Naive thymus-derived CD4-positive, alpha-beta T cell (primary cell): ENCODE data around the gene DUXA. TPM values are rescaled to one million over a fixed set of nuclear protein-coding genes. Genes with fewer than 3 reads are reported as not detected.
"Not testable (repeated sequence)": the region's sequence is repeated elsewhere in the genome, so short reads cannot be mapped to it uniquely, and the experiment has no call there.

Experiments used
- ATAC-seq: fragments of 150-1000 bp; cut with Tn5 transposase; 2 replicates; pipeline ENCODE4 v1.10.0; 2021; ENCODE audit warnings: mild to moderate bottlenecking, moderate library complexity
- CTCF ChIA-PET: fragments of 350-600 bp; sonication (Branson Sonifier 250); formaldehyde crosslinking; loops from one replicate; lab custom pipeline; 2021; ENCODE audit warnings: antibody characterized with exemption; lab: Charles Lee
- POLR2A ChIA-PET: fragments of 350-600 bp; sonication (Branson Sonifier 250); formaldehyde crosslinking; loops from one replicate; lab custom pipeline; 2021; ENCODE audit warnings: antibody characterized with exemption, inconsistent platforms; lab: Charles Lee
- DNase-seq, 9 donors: peaks; one replicate each; pipeline versions ENCODE4 v3.0.0 to v3.0.0-alpha.2; 2020 to 2022; ENCODE audit warnings: mixed read lengths in 1 of 9
- H3K27ac ChIP-seq: one replicate; pipeline ENCODE4 v1.7.0; 2013; ENCODE audit warnings: mild to moderate bottlenecking, low read depth, low read length, moderate library complexity
- H3K27me3 ChIP-seq, 2 donors: one replicate each; pipeline ENCODE4 v1.7.0; 2013; ENCODE audit warnings: low read length in 2 of 2, mild to moderate bottlenecking in 2 of 2, moderate library complexity in 2 of 2; ENCODE audit not compliant: control insufficient read depth in 2 of 2, insufficient read depth in 2 of 2
- H3K36me3 ChIP-seq, 3 experiments: 1 replicate in 2 of 3; 2 replicates in 1 of 3; pipeline ENCODE4 v1.7.0; 2013; ENCODE audit warnings: low read length in 3 of 3, mild to moderate bottlenecking in 3 of 3, moderate library complexity in 1 of 3; ENCODE audit not compliant: insufficient read depth in 3 of 3, control insufficient read depth in 2 of 3
- H3K4me1 ChIP-seq, 2 donors: one replicate each; pipeline ENCODE4 v1.7.0; 2013; ENCODE audit warnings: low read length in 2 of 2, mild to moderate bottlenecking in 2 of 2, moderate library complexity in 1 of 2; ENCODE audit not compliant: control insufficient read depth in 2 of 2, insufficient read depth in 2 of 2
- H3K4me3 ChIP-seq: 2 replicates; pipeline ENCODE4 v1.7.0; 2013; ENCODE audit warnings: mild to moderate bottlenecking, low read length
- H3K9me3 ChIP-seq, 3 experiments: 1 replicate in 2 of 3; 2 replicates in 1 of 3; pipeline ENCODE4 v1.7.0; 2013; ENCODE audit warnings: low read length in 3 of 3; ENCODE audit not compliant: control insufficient read depth in 2 of 3
- H3K27ac Mint-ChIP-seq, 9 donors: one replicate each; pipeline ENCODE4 v1.8.0; 2020 to 2022; ENCODE audit warnings: mixed read lengths in 9 of 9, mild to moderate bottlenecking in 8 of 9, moderate library complexity in 5 of 9, inconsistent platforms in 2 of 9
- H3K27me3 Mint-ChIP-seq, 5 donors: one replicate each; pipeline ENCODE4 v1.8.0; 2021 to 2022; ENCODE audit warnings: mixed read lengths in 5 of 5, mild to moderate bottlenecking in 1 of 5
- H3K36me3 Mint-ChIP-seq, 5 donors: one replicate each; pipeline ENCODE4 v1.8.0; 2020 to 2022; ENCODE audit warnings: mixed read lengths in 5 of 5, mild to moderate bottlenecking in 3 of 5, inconsistent platforms in 1 of 5
- H3K4me1 Mint-ChIP-seq, 7 donors: one replicate each; pipeline ENCODE4 v1.8.0; 2020 to 2022; ENCODE audit warnings: mixed read lengths in 7 of 7, mild to moderate bottlenecking in 3 of 7, inconsistent platforms in 1 of 7
- H3K4me3 Mint-ChIP-seq, 10 donors: one replicate each; pipeline ENCODE4 v1.8.0; 2020 to 2022; ENCODE audit warnings: mild to moderate bottlenecking in 10 of 10, mixed read lengths in 10 of 10, moderate library complexity in 6 of 10, inconsistent platforms in 2 of 10
- H3K9me3 Mint-ChIP-seq, 11 donors: one replicate each; pipeline ENCODE4 v1.8.0; 2020 to 2022; ENCODE audit warnings: mixed read lengths in 11 of 11, mild to moderate bottlenecking in 4 of 11, inconsistent platforms in 1 of 11, moderate library complexity in 1 of 11
- intact Hi-C, 2 donors: fragments of 100-400 bp; cut with micrococcal nuclease; formaldehyde crosslinking; loops; one replicate each; pipeline ENCODE4 v1.15.1; 2023
- polyA plus RNA-seq, 2 donors: library from polyadenylated mRNA; unstranded; fragments of 300-500 nt; fragmentation: Illumina TruSeq; gene quantifications; one replicate each; pipeline ENCODE4 v1.2.3, GENCODE V29; 2021
- total RNA-seq, 6 experiments: library from RNA in 5 of 6; stranded (reverse) in 5 of 6; gene quantifications; 1 replicate in 5 of 6; 2 replicates in 1 of 6; pipeline ENCODE4 v1.2.3 and lab custom pipeline; 2021 to 2026

The DUXA gene
- total and polyA plus RNA-seq, 7 experiments from 2014 or later, result not detected

DNA sequence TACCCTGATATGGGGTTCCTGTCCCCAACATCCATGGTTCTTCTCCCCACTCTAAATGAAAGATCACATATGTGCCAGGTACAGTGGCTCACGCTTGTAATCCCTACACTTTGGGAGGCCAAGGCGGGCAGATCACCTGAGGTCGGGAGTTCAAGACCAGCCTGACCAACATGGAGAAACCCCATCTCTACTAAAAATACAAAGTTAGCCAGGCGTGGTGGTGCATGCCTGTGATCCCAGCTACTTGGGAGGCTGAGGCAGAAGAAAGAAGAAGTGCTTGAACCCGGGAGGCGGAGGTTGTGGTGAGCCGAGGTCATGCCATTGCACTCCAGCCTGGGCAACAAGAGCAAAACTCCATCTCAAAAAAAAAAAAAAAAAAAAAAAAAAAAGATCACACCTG, 53.8 kb downstream of the DUXA start:
- peaks cover 0 to 59% (median 6%) of the 10 kb centered on the region in 3 experiments for H3K9me3 ChIP-seq
- H3K4me1 ChIP-seq, CTCF ChIA-PET, H3K4me3 Mint-ChIP-seq, H3K36me3 ChIP-seq, H3K4me3 ChIP-seq, H3K27me3 Mint-ChIP-seq, H3K27ac ChIP-seq, POLR2A ChIA-PET, H3K27ac Mint-ChIP-seq, intact Hi-C loops, H3K27me3 ChIP-seq, DNase-seq, ATAC-seq, H3K4me1 Mint-ChIP-seq: not testable (repeated sequence)
- Mint-ChIP-seq H3K9me3 (peaks cover 10 to 92% (median 49%) of the 10 kb centered on the region in 11 donors), H3K36me3 (peaks cover 2 to 15% (median 8%) of the 10 kb centered on the region in 5 donors)

DNA sequence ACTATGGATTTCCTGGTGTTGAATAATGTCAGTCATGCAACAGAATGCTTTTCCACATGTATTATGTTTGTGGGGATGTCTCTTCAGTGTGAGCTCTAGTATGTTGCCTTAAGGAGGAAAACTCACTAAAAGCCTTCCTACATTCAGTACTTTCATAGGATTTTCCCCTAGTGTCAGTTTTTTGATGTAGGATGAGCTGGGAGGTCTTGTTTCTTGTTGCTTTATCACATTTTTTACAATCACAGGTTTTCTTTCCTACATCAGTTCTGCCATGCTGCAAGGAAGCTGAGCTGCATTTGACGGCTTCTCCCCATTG, 56.0 kb downstream of the DUXA start:
- Mint-ChIP-seq H3K4me3 (no peak overlapping the region), H3K4me1 (no peaks in the 10 kb centered on the region), H3K27me3 (peaks cover 0 to 11% (median 8%) of the 10 kb centered on the region in 5 donors), H3K36me3 (peaks cover 2 to 19% (median 10%) of the 10 kb centered on the region in 5 donors), H3K27ac (no peak overlapping the region), H3K9me3 (peaks cover 12 to 86% (median 47%) of the 10 kb centered on the region in 11 donors)
- DNase-seq (no peak), ATAC-seq (no peak)
- POLR2A ChIA-PET, result no interaction called here
- Histone ChIP-seq H3K36me3 (no peaks in the 10 kb centered on the region), H3K27me3 (no peaks in the 10 kb centered on the region), H3K27ac (no peak overlapping the region), H3K4me1 (no peaks in the 10 kb centered on the region), H3K4me3 (no peak overlapping the region), H3K9me3 (peaks cover 0 to 44% (median 3%) of the 10 kb centered on the region in 3 experiments)
- intact Hi-C loops, result no loop called here
- CTCF ChIA-PET, result no interaction called here

DNA sequence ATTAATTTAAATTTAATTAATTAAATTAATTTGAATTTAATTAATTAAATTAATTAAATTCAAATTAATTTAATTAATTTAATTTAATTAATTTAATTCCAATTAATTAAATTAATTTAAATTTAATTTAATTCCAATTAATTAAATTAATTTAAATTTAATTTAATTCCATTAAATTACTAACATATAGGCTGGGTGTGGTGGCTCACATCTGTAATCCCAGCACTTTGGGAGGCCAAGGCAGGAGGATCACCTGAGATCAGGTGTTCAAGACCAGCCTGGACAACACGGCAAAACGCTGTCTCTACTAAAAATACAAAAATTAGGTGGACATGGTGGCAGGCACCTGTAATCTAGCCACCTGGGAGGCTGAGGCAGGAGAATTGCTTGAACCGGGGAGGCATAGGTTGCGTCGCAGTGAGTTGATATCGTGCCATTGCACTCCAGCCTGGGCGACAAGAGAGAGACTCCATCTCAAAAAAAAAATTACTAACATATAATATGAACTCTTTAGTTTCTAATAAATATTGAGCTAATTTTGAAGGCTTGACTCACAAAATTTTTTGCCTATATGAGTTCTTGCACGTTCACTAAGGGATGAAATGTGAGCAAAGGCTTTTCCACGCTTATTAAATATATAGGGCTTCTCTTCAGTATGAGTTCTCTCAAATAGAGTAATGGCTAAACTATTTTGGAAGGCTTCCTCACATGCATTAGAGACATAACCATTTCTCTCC, 56.5 kb downstream of the DUXA start:
- Histone ChIP-seq H3K9me3 (peaks cover 0 to 44% (median 3%) of the 10 kb centered on the region in 3 experiments), H3K4me1 (no peaks in the 10 kb centered on the region), H3K27ac (no peak overlapping the region), H3K4me3 (no peak overlapping the region), H3K27me3 (no peaks in the 10 kb centered on the region), H3K36me3 (no peaks in the 10 kb centered on the region)
- Mint-ChIP-seq H3K9me3 (peaks cover 12 to 84% (median 43%) of the 10 kb centered on the region in 11 donors), H3K27ac (no peak overlapping the region), H3K4me3 (no peak overlapping the region), H3K36me3 (peaks cover 2 to 19% (median 10%) of the 10 kb centered on the region in 5 donors), H3K27me3 (peaks cover 0 to 11% (median 8%) of the 10 kb centered on the region in 5 donors), H3K4me1 (no peaks in the 10 kb centered on the region)
- DNase-seq (no peak), ATAC-seq (no peak)
- CTCF ChIA-PET, result no interaction called here
- intact Hi-C loops, result no loop called here
- POLR2A ChIA-PET, result no interaction called here

DNA sequence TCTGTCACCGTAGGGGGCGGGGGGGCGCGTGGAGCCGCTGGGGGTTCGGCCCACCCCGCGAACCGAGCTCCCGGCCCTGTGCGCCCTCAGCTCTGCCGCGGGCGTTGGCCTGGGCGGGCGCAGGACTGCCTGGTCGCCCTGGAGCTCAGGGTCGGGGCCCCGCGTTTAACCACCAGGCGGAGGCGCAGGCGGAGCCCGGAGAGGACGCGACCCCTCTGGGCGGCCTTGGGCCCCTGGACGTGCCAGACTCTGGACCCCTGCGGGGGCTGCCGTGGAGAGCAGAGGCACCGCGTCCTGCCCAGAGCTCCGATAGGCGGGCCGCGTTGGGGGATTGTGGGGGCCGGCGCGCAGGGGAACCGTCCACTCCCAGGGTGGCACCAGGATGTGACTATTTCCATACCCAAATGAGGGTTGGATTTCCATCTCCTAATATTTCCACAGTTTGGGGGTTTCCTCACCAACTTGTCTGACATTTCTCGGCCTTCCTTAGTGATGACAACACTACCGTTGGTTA, 60.5 kb downstream of the DUXA start:
- peaks cover 0 to 25% (median 17%) of the 10 kb centered on the region in 5 donors for H3K27me3 Mint-ChIP-seq
- ChIA-PET POLR2A (no interaction called here), CTCF (no interaction called here)
- ATAC-seq (no peak), DNase-seq (no peak)
- Histone ChIP-seq H3K27me3 (no peaks in the 10 kb centered on the region), H3K4me3 (no peak overlapping the region), H3K9me3 (peaks cover 0 to 16% (median 0%) of the 10 kb centered on the region in 3 experiments), H3K27ac (no peak overlapping the region), H3K36me3 (no peaks in the 10 kb centered on the region), H3K4me1 (no peaks in the 10 kb centered on the region)
- intact Hi-C loops, result no loop called here
- H3K4me3 Mint-ChIP-seq, result no peak overlapping the region
- peaks cover 0 to 10% (median 4%) of the 10 kb centered on the region in 7 donors for H3K4me1 Mint-ChIP-seq
- peaks cover 0 to 80% (median 31%) of the 10 kb centered on the region in 11 donors for H3K9me3 Mint-ChIP-seq
- H3K36me3 Mint-ChIP-seq, result peaks cover 4 to 15% (median 6%) of the 10 kb centered on the region in 5 donors
- no peak overlapping the region for H3K27ac Mint-ChIP-seq

DNA sequence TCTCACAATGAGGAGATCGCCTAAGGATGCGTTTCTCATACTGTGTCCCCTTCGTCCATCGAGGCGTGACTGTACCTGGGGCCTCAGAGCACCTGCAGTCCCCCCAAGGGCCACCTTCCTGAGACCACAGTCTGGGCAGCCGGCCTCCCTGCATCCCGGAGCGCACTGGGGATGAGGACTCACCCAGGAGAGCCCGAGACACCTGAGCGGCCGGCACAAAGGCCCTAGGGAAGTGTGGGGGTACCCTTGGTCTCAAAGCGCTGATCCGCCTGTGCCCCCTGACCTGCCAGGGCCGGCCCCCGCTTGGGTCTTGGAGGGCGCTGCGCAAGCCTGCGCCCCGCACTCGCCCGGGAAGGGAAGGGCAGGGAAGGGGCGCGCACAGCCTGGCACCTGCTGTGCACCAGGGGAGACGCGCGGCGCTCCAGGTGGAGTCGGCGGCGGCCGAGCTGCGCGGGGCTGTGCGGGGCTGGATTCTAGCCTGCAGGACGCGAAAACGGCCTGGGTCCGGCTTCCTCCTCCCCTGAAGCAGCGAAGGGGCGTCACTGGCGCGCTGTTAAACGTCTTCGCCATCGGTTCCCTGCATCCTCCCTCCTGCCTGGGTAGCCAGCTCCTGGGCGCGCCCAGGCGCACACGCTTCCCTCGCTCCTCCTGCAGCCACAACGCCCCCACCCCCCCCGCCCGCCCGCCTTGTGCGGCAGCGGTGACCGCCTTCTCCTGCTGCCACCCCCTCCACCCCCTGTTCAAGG, 61.1 kb downstream of the DUXA start:
- DNase-seq, result no peak
- no peak for ATAC-seq
- H3K27ac ChIP-seq, result no peak overlapping the region
- no peaks in the 10 kb centered on the region for H3K36me3 ChIP-seq
- Mint-ChIP-seq H3K27me3 (peaks cover 0 to 25% (median 17%) of the 10 kb centered on the region in 5 donors), H3K27ac (no peak overlapping the region), H3K9me3 (peaks cover 0 to 80% (median 28%) of the 10 kb centered on the region in 11 donors), H3K36me3 (peaks cover 4 to 15% (median 6%) of the 10 kb centered on the region in 5 donors), H3K4me3 (no peak overlapping the region), H3K4me1 (peaks cover 0 to 10% (median 4%) of the 10 kb centered on the region in 7 donors)
- CTCF ChIA-PET, result no interaction called here
- H3K4me3 ChIP-seq, result no peak overlapping the region
- H3K27me3 ChIP-seq, result no peaks in the 10 kb centered on the region
- intact Hi-C loops, result no loop called here
- no peaks in the 10 kb centered on the region for H3K4me1 ChIP-seq
- peaks cover 0 to 10% (median 0%) of the 10 kb centered on the region in 3 experiments for H3K9me3 ChIP-seq
- POLR2A ChIA-PET, result no interaction called here
